Mammary epithelial cell (primary cell): ENCODE data around the gene SRPK2.
"Not testable (repeated sequence)": the region's sequence is repeated elsewhere in the genome, so short reads cannot be mapped to it uniquely, and the experiment has no call there.

Experiments
- EZH2 ChIP-seq: IDR thresholded peaks from 2 replicates; pipeline ENCODE4 v1.6.1; 2012; ENCODE audit warnings: low read length, inconsistent platforms, borderline replicate concordance
- TF ChIP-seq, protein P1 (sequence below), 2 donors: IDR thresholded peaks in 1 of 2; conservative IDR thresholded peaks in 1 of 2; 2 replicates each; pipeline ENCODE4 v1.5.1; 2011 to 2012; ENCODE audit warnings: inconsistent platforms in 2 of 2, low read length in 2 of 2, mild to moderate bottlenecking in 2 of 2, control low read depth in 1 of 2, low read depth in 1 of 2; ENCODE audit not compliant: insufficient read depth in 1 of 2; ENCODE audit errors: extremely low read depth in 1 of 2

GRCh38 chr7:105362685-105363084 is 26.0 kb downstream of the SRPK2 start:
- TF ChIP-seq, protein P1, sequence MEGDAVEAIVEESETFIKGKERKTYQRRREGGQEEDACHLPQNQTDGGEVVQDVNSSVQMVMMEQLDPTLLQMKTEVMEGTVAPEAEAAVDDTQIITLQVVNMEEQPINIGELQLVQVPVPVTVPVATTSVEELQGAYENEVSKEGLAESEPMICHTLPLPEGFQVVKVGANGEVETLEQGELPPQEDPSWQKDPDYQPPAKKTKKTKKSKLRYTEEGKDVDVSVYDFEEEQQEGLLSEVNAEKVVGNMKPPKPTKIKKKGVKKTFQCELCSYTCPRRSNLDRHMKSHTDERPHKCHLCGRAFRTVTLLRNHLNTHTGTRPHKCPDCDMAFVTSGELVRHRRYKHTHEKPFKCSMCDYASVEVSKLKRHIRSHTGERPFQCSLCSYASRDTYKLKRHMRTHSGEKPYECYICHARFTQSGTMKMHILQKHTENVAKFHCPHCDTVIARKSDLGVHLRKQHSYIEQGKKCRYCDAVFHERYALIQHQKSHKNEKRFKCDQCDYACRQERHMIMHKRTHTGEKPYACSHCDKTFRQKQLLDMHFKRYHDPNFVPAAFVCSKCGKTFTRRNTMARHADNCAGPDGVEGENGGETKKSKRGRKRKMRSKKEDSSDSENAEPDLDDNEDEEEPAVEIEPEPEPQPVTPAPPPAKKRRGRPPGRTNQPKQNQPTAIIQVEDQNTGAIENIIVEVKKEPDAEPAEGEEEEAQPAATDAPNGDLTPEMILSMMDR (conservative IDR thresholded peaks at IDR 0.05 in 1 of 2, IDR thresholded peaks at IDR 0.05 in 1 of 2; ENCODE audit: extremely low read depth in 1 of 2, insufficient read depth in 1 of 2, low read depth in 1 of 2, low read length in 2 of 2) = not testable (repeated sequence)
- TF ChIP-seq EZH2 = not testable (repeated sequence)
